Neural cell (in vitro differentiated cells): ENCODE results near the gene TMEM50A. TPM values are rescaled to one million over a fixed set of nuclear protein-coding genes. Genes with fewer than 3 reads are reported as not detected.

Experiments
- H2AFZ ChIP-seq: fragments of 200-600, 300-800 bp; sonication (generic), shearing (Covaris generic); 2 replicates; pipeline ENCODE4 v1.6.0; 2014; ENCODE audit warnings: low read depth, mild to moderate bottlenecking, antibody characterized with exemption, low read length, moderate library complexity
- H3F3A ChIP-seq: fragments of 200-600 bp; shearing (Covaris generic); 2 replicates; pipeline ENCODE4 v1.6.1; 2016; ENCODE audit warnings: mild to moderate bottlenecking, moderate library complexity, mixed read lengths, antibody characterized with exemption, low read length; ENCODE audit not compliant: insufficient read depth, poor library complexity, severe bottlenecking
- H3K27ac ChIP-seq: fragments of 200-600, 300-800 bp; sonication (generic), shearing (Covaris generic); 2 replicates; pipeline ENCODE4 v1.5.1; 2014; ENCODE audit warnings: mild to moderate bottlenecking, low read length, moderate library complexity
- H3K27me3 ChIP-seq: fragments of 300-800, 200-600 bp; sonication (generic), shearing (Covaris generic); 2 replicates; pipeline ENCODE4 v1.6.0; 2014; ENCODE audit warnings: mild to moderate bottlenecking, low read depth, low read length, moderate library complexity; ENCODE audit not compliant: insufficient read depth
- H3K36me3 ChIP-seq: fragments of 300-800, 200-600 bp; sonication (generic), shearing (Covaris generic); 2 replicates; pipeline ENCODE4 v1.5.1; 2014; ENCODE audit warnings: mild to moderate bottlenecking, antibody characterized with exemption, low read length, moderate library complexity; ENCODE audit not compliant: insufficient read depth
- H3K4me2 ChIP-seq: fragments of 300-800, 200-600 bp; sonication (generic), shearing (Covaris generic); 2 replicates; pipeline ENCODE4 v1.6.0; 2014; ENCODE audit warnings: mild to moderate bottlenecking, low read length
- H3K4me3 ChIP-seq: fragments of 300-800, 200-600 bp; sonication (generic), shearing (Covaris generic); 2 replicates; pipeline ENCODE4 v1.5.1; 2014; ENCODE audit warnings: mild to moderate bottlenecking, low read length, moderate library complexity
- H3K79me2 ChIP-seq: fragments of 200-600 bp; shearing (Covaris generic); replicated peaks from 2 replicates; pipeline ENCODE4 v1.6.0; 2014; ENCODE audit warnings: mild to moderate bottlenecking, low read length, moderate library complexity; ENCODE audit not compliant: insufficient read depth
- H3K9ac ChIP-seq: fragments of 300-800, 200-600 bp; sonication (generic), shearing (Covaris generic); 2 replicates; pipeline ENCODE4 v1.6.1; 2016; ENCODE audit warnings: mild to moderate bottlenecking, low read length, mixed read lengths
- H3K9me2 ChIP-seq: fragments of 200-600 bp; shearing (Covaris generic); 2 replicates; pipeline ENCODE4 v1.6.1; 2016; ENCODE audit warnings: mild to moderate bottlenecking, low read length, mixed read lengths; ENCODE audit not compliant: insufficient read depth
- H3K9me3 ChIP-seq: fragments of 200-600, 300-800 bp; sonication (generic), shearing (Covaris generic); 2 replicates; pipeline ENCODE4 v1.6.1; 2016; ENCODE audit warnings: mild to moderate bottlenecking, mixed run types, low read length, moderate library complexity, mixed read lengths
- H4K20me1 ChIP-seq: fragments of 200-600 bp; shearing (Covaris generic); 2 replicates; pipeline ENCODE4 v1.6.1; 2016; ENCODE audit warnings: mild to moderate bottlenecking, mixed run types; ENCODE audit not compliant: insufficient read depth
- CTCF ChIP-seq: fragments of 450-650 bp; IDR thresholded peaks from 2 replicates; pipeline ENCODE4 v1.5.1; 2014; ENCODE audit warnings: antibody characterized with exemption, mild to moderate bottlenecking, moderate library complexity; ENCODE audit not compliant: poor library complexity, severe bottlenecking
- EP300 ChIP-seq: fragments of 450-650 bp; conservative IDR thresholded peaks from 2 replicates; pipeline ENCODE4 v1.6.1; 2014; ENCODE audit warnings: antibody characterized with exemption, mild to moderate bottlenecking, moderate library complexity; ENCODE audit not compliant: poor library complexity, severe bottlenecking
- EZH2 ChIP-seq: fragments of 200-600, 300-800 bp; shearing (Covaris generic), sonication (generic); IDR thresholded peaks from 2 replicates; pipeline ENCODE4 v1.6.1; 2014; ENCODE audit warnings: antibody characterized with exemption, low read length, borderline replicate concordance, mild to moderate bottlenecking; ENCODE audit not compliant: insufficient read depth, poor library complexity, severe bottlenecking
- MXI1 ChIP-seq: fragments of 450-650 bp; conservative IDR thresholded peaks from 2 replicates; pipeline ENCODE4 v1.6.1; 2014; ENCODE audit warnings: antibody characterized with exemption, mild to moderate bottlenecking; ENCODE audit not compliant: poor library complexity, severe bottlenecking
- POLR2AphosphoS5 ChIP-seq: IDR thresholded peaks from 2 replicates; pipeline ENCODE4 v1.6.1; 2012
- RAD21 ChIP-seq: fragments of 450-650 bp; conservative IDR thresholded peaks from 2 replicates; pipeline ENCODE4 v1.6.1; 2014; ENCODE audit warnings: antibody characterized with exemption, mild to moderate bottlenecking, moderate library complexity
- REST ChIP-seq: IDR thresholded peaks from 2 replicates; pipeline ENCODE4 v1.6.1; 2012; ENCODE audit warnings: borderline replicate concordance
- SMC3 ChIP-seq: fragments of 450-650 bp; conservative IDR thresholded peaks from 2 replicates; pipeline ENCODE4 v1.6.1; 2014; ENCODE audit warnings: antibody characterized with exemption, mild to moderate bottlenecking, moderate library complexity; ENCODE audit not compliant: poor library complexity
- TAF1 ChIP-seq: IDR thresholded peaks from 2 replicates; pipeline ENCODE4 v1.6.1; 2012; ENCODE audit warnings: low read depth
- polyA plus RNA-seq: library from polyadenylated mRNA; depleted of rRNA; stranded (reverse); fragments of >200 nt; gene quantifications from 2 replicates; pipeline ENCODE4 v1.2.3, GENCODE V29; 2014

TMEM50A gene
- polyA plus RNA-seq, 1 donor from 2014 or later = 161 TPM

DNA sequence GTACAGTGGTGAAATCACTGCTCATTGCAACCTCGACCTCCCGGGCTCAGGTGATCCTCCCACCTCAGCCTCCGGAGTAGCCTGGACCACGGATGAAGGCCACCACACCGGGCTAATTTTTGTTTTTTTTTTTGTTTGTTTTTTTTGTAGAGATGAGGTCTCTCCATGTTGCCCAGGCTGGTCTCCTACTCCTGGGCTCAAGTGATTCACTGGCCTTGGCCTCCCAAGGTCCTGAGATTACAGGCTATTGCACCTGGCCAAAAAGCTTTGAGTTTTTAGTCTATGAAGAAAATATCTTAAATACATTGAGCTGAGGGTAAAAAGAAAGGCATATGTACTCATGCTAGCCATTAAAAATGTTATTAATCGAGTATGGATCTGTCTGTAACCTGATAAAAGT lies 3.6 kb downstream of the TMEM50A start:
- Histone ChIP-seq H3K79me2 (peaks cover 49% of the 10 kb centered on the region), H3F3A (no peaks in the 10 kb centered on the region), H4K20me1 (no peaks in the 10 kb centered on the region), H3K27me3 (no peaks in the 10 kb centered on the region), H3K27ac (no peak overlapping the region), H3K9me2 (no peaks in the 10 kb centered on the region), H3K9me3 (no peaks in the 10 kb centered on the region), H3K4me3 (no peak overlapping the region), H3K9ac (no peak overlapping the region), H2AFZ (no peak overlapping the region), H3K4me2 (no peak overlapping the region), H3K36me3 (no peaks in the 10 kb centered on the region)
- TF ChIP-seq EZH2 = no peak
- no peak for TF ChIP-seq REST
- TF ChIP-seq RAD21 = no peak
- no peak for TF ChIP-seq MXI1
- TF ChIP-seq CTCF = no peak
- no peak for TF ChIP-seq TAF1
- no peak for TF ChIP-seq SMC3
- no peak for TF ChIP-seq EP300
- TF ChIP-seq POLR2AphosphoS5 = no peak

DNA sequence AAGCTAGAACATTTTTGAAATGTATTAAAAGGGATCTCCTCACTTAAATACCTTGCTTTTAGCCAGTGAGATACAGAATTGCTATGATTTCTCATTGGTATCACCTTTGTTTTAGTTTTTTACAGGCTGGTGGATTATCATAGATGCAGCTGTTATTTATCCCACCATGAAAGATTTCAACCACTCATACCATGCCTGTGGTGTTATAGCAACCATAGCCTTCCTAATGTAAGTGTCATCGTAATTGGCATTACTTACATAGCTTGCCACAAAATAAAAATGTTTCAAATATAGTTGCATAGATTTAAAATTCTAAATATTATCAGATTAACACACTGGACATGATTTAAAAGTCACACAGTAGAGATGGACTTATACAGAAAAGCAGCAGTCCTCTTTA lies 4.7 kb downstream of the TMEM50A start:
- no peak overlapping the region for H3K4me3 ChIP-seq
- no peaks in the 10 kb centered on the region for H3K9me2 ChIP-seq
- no peak overlapping the region for H3K9ac ChIP-seq
- no peaks in the 10 kb centered on the region for H3F3A ChIP-seq
- H3K4me2 ChIP-seq = no peak overlapping the region
- no peaks in the 10 kb centered on the region for H4K20me1 ChIP-seq
- no peaks in the 10 kb centered on the region for H3K27me3 ChIP-seq
- TF ChIP-seq POLR2AphosphoS5 = no peak
- TF ChIP-seq REST = no peak
- no peak for TF ChIP-seq EZH2
- TF ChIP-seq TAF1 = no peak
- TF ChIP-seq EP300 = no peak
- no peak for TF ChIP-seq CTCF
- no peak for TF ChIP-seq SMC3
- no peak for TF ChIP-seq RAD21
- no peak for TF ChIP-seq MXI1
- peaks cover 49% of the 10 kb centered on the region for H3K79me2 ChIP-seq
- H3K36me3 ChIP-seq = no peaks in the 10 kb centered on the region
- H2AFZ ChIP-seq = no peak overlapping the region
- no peaks in the 10 kb centered on the region for H3K9me3 ChIP-seq
- H3K27ac ChIP-seq = no peak overlapping the region
